HG02763 (cell line): Measurements from ENCODE around the gene ROR1.

ENCODE experiments used
- ATAC-seq: cut with Tn5 transposase; IDR thresholded peaks from one replicate; pipeline ENCODE4 v1.9.1; 2021; ENCODE audit warnings: mild to moderate bottlenecking, moderate library complexity; ENCODE audit not compliant: unreplicated experiment

ROR1 gene

DNA sequence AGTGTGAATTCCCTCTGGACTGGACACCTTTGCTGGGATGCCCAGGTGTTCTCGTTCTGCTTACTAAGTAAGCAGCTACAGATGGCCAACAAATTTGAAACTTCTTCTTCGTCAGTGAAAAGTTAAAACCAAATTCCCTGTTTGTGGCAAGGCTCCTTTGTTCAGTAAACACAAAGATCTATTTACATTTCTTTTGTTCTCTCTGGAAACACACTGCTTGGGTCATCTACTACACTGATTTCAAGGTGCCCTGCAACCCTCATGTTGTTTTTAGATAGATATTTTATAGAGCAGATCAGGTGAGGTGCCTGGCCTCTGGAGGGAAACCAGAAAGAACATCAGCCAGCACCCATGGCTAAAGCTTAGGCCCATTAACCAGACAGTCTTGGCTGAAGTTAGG, 272.4 kb downstream of the ROR1 start:
- ATAC-seq = no peak

DNA sequence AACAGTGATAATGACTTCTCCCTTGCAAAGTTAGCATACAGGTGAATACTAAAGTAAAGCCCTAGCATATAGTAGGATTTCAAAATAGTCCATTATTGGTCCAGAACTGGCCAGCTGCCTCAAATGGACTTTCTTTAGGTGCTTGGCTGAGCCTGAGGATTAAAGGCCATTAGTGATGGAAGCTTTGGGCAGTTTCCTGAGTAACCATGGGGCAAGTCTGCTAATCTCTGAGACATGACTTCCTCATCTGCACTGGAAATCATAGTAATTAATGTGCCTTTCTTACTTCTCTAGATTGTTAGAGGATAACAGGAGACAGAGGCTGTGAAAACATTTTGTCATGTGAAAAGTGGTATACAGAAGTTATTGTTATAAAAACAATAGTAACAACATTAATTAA, 273.1 kb downstream of the ROR1 start:
- ATAC-seq = no peak

DNA sequence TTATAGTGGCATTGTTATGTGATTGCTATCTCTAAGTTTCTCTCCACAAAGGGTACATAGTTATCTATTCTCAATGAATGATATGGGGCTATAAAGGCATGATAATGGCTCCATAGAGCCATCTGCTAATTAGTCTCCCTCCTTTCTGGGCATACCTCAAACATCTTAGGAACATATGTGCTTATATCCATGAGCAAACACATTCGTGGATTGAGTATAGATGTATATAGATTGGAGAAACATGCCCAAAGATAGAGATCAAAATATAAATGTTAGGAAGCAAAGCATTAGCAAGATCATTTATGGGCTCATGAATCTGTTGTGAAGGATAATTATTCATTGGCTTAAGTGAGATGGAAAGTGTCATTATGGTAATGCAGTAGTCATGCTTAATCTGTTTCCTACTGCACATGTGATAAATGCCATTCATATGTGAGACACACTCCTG, 273.8 kb downstream of the ROR1 start:
- ATAC-seq = no peak

DNA sequence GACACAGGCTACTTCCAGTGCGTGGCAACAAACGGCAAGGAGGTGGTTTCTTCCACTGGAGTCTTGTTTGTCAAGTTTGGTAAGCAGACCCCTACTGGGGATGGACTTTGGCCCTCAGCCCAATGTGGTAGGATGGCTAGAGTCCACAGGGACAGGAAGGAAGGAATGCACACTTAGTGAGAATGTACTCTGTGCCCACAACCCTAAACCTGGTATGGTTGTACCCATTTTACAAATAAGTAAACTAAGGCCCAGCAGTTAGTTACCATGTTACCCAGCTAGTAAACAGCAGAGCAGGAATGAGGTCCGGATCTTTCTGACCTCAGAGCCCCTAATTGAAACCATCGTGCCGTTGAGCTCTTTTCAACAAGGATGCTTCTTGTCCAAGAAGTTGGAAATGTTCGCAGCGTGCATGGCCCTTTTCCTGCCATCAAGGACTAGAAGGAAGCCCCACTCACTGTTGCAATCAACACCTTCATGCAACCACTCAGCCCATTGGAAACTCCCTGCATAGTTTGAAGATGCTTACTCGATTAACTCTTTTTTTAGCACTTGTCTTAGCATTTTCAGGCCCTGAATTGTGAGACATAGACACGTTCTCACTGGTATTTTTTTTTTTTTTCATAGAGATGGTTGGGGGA, 276.2 kb downstream of the ROR1 start:
- no peak for ATAC-seq

DNA sequence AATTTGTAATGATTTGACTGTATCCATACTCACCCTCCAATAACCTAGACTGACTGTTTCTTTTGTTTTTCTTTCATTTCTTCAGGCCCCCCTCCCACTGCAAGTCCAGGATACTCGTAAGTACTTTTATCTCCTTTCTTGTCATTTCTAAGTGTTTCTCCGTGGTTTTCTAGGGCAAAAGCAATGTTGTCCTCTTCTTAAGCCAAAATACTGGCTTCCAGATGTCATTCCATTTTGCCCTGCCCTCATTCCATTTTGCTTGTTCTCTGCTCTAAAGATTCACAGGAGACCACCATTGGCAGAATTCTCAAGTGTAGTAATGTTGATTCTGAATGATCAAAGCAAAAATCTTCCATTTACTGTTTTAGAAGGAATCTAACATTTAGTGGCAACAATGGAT, 276.8 kb downstream of the ROR1 start:
- ATAC-seq = no peak

DNA sequence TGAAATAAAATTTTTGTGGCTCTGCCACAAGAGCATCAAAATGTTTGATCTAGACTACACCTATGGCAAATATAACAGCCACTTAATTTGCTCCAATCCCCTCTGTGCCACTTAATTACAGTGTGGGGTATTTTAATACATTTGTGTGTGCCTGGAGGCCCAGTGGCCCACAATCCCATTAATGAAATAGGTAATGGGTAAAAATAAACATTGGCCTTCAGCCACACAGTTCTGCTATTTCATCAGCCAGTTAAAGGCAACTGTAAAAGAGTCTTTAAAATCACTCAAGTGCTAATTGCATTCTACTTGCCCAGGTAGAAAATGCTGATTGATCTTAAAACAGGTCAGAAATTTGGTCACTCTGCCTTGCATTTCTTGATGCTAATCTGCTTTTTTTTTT, 278.0 kb downstream of the ROR1 start:
- no peak for ATAC-seq

DNA sequence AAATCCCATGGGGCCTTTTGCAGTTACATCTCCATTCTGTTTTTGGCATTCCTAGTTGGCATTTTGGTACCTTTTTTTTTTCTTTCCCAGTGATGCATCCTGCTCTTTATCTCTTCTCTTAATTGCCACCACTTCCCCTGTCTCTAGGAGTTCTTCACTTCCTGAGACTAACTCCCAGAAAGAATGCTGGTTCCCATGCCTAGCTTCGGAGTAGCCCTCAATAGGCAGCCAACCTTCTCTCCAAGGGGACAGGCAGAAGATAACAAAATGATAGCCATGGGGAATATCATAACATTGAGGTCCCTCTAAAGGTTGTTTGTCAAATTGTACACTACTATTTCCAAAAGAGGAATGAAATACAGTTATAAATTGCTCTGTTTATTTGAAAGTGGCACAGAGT, 279.0 kb downstream of the ROR1 start:
- ATAC-seq = no peak

DNA sequence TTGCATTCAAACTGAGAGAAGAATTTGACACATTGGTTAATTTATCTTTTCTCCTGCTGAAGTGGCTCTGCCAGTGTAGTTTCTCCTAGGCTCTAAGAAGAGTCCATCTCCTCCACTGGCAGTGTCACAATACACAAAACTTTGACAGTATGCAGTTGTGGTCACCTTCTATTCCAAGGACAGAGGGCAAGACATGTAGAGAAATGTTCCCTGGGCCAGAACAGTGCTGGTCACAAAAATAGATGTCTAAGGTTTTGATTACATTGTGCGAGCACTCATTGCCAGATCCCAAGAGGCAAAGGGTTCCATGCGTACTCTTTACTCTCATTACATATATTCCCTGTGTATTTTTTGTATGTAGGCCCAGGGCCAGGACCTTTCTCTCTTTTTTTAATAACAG, 281.5 kb downstream of the ROR1 start:
- ATAC-seq = no peak

DNA sequence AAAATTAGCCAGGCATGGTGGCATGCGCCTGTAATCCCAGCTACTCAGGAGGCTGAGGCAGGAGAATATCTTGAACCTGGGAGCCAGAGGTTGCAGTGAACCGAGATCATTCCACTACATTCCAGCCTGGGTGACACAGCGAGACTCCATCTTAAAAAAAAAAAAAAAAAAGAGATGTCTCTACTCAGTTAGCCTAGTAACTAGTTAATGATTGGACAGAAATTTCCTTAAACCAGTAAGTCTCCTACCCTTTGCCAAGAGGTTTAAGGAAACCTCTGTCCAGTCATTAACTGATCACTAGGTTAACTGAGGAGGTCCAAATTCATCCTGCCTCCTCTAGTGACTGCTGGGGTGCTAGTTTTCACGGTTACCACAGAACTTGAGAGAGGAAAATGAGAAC, 285.7 kb downstream of the ROR1 start:
- ATAC-seq = no peak

DNA sequence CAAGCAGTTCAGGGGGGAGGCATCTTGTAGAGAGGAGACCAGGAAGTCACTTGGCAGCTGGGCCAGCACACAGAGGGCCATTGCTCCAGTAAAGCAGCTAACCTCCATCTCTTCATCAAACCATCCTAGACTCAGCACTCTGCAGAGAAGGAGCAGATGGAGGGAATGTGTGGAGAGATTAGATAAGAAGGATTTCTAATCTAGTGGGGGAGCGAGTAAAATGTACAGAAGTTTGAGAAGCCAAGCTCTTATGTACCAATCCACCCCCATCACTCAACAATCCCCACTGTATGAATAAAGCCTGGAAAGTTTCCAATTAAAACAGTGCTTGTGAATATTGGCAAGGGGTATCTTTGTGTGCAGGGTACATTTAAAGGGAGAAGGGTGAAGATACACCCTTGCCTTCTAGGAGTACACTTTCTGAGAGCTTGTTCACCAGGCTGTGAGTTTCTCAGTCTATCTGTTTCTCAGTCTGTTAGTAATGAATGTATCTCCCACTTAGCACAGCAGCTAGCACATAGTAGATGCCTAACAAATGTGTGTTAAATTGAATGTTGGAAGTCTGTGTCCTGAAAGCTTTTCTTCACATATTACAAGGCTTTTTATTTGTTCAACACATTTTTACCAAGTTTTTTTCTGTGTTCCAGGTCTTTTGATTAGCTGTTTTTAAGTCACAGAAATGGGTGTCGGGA, 286.9 kb downstream of the ROR1 start:
- no peak for ATAC-seq

DNA sequence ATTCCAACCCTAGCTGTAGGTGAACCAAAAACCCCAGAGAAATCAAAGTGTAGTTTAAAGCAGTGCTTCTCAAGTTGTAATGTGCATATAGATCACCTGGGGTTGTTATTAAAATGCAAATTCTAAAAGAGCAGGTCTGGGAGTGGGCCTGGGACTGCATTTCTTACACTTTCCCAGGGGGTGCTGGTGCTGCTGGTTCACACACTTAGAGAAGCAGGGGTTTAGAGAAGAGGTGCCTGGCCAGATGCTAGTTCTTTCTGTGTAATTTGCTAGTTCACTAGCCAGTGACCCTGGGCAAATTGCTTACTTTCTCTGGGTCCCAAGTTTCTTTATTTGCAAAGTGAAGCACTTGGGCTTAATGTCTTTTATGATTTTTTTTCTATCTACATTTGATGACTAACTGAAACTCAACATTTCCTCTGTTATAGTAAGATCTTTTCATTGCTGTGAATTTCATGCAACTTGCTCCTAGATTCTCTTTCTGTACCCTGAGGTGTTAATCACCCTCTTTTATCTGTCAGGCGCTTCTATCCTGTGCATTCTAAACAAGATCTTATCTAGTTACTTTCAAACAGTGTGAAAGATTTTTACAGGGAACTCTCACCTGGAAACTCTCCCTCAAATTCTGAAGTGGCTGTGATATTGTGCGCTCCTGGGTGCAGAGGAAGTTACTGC, 287.8 kb downstream of the ROR1 start:
- ATAC-seq = no peak

DNA sequence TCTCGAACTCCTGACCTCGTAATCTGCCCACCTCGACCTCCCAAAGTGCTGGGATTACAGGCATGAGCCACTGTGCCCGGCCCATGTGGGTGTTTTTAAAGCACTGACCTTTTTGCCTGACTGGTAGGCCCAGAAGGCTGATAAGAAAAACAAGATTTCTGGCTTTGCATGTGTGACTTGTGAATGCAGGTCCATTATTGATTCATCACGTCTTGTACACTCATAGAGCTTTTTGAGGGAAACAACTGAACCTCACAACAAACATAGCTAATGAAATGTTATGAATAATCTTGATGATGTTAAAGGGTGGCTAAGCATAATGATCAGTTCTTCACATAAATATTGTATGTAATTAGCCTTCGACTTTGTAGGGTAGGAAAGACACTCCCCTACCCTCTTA, 288.7 kb downstream of the ROR1 start:
- ATAC-seq = no peak

DNA sequence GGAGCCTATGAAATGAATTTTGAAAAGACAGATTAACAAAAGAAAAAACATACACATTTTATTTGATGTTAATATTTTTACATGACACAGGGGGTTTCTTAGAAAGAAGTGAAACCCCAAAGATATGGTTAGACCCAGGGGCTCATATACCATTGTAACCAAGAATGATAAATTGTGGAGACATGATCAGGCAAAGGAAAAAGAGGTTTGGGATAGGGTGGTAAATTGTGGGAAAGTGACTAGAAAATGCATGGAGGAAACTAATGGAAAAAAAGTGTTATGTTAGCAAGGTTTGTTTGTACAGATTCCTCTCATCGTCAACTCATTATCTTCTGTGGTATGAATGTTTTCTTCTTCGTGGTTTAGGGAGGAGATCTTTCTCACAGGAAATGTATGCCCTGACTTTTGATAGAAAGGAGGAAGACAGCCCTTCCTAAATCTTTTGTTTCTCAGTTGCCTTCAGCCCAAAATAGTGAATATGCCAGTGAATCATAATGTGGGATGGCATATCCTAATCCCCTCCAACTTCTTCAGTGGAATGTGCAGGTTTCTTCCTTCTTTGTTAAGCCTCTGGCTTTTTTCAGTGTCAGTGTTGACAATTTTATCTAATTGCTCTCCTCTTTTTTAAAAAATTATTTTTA, 289.2 kb downstream of the ROR1 start:
- ATAC-seq = no peak

DNA sequence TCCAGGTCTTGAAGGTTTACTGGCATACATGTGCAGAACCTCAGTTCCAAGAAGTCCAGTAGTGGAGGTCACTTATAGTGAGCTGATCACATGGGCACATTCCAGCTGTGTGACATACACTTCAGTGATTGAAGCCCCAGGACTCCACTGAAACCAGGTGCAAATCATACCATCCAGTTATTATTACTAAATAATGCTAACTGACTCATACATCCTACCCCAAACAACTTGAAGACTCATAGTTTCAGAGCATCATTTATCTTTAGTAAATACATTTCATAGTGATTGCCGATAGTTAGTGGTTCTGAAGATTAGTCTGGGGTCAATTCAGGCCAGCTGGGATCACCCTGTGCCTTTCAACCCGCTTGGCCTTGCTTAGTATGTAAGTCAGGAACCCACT, 291.8 kb downstream of the ROR1 start:
- no peak for ATAC-seq

DNA sequence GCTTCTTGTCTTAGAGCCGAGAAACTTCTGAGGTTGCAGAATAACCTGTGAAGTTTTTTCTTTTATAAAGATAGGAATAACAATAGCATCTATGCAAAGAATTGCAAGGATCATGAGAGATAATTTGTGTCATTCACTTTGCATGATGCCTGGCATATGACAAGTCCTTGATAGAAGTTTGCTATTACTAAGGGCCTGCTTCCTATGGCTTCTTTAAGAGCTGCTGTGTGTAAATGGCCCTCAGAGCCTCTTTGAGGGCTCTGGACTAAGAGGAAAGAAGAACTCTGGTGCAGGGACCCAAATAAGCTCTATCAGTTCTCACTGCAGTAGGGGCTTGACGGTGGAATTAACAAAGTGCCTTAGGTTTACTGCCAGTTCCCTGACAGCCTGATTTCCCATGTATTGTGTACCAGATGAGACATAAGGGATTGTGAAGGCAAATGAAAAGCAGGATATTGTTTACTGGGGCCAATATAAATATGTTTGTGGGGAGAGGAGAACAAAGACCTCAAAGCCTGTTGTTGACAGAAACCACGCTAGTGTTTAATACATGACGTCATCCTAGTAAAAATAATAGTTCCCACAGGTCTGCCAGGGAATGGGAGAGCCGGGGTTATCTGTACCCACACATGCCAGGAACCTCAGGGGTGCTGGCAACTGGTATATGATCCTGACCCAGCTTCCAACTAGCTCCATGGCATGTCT, 298.4 kb downstream of the ROR1 start:
- ATAC-seq = no peak

DNA sequence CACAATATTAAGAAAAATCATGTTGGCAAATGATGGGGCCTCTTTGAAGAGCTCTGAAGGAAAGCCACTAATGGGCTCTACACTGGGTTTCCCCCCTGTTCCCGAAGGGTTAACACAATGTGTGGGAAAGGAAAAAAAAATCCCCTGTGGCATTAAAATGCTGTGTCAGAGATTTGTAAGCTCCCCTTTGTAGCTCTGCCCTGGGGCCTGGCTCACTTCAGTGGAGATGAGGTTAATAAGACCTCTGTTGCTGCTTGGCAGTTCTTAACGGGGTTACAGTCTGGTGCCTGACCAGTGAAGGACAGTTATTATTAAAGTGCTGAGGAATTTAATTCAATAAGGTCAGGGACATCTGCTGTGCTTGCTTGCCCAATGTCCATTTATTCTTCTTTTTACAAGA, 299.9 kb downstream of the ROR1 start:
- ATAC-seq = no peak

DNA sequence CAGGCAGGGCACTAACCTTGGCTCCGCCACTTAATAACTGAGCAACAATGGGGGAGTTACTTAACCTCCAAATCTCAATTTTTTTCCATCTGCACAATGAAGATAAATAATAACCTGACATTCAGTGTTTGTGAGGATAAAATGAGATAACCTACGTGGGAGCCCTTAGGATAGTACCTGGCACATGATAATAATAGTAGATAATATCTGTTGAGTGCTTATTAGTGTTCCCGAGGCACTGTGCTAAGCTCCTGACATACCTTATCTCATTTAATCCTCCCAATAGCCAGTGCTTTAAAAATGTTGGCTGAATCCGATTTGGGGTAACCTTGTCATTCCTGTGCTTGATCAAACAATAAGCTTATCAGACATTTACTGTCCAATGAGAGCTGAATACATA, 300.9 kb downstream of the ROR1 start:
- no peak for ATAC-seq

DNA sequence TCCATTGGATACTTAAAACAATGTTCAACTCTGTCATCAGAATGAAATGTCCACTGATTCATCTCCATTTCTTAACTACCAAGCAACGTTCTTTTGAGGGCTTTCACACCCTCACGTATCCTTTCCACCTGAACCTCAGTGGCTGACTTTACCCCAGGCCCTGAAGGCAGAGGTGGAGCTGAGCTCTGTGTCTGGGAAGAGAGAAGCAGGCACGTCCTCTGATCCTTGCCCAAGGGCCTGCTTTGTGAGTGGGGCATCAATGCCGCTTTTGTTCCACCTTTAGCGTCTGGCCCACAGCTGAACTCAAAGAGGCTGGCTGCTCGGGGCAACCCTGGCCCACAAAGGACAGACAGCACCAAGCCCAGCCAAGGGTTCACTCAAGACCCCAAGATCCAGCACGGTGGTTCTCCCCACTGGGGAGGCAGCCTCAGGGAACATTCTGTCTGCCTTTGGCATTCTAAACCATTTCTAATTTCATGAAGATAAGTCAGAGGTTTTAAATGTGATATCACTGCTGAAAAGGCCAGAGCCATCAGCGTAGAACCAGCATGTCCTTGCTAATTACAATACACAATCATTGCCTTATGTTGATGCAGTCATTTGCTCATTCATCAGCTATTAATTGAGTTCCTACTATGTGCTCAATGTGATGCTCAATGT, 303.6 kb downstream of the ROR1 start:
- ATAC-seq = no peak

GRCh38 chr1:64080941-64081562, 307.2 kb downstream of the ROR1 start:
- ATAC-seq = no peak

DNA sequence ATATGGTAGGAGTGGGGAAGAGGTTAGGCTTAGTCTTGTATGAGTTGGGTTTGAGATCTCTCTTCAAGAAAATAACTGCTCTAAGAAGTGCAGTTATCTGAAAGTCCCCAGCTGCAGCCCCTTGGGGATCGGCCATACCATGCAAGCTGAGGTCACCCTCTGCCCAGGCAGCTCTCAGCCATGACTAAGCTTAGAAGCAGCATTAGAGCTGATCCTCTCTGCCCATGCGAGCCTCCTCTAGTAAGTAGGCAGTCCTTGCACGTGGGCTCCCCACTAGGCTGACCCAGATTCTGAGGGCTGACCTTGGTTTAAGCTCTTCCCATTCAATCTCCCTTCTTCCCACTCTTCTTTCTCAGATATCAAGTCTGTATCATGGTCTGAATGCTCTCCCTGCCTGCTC, 308.6 kb downstream of the ROR1 start:
- ATAC-seq = no peak
